NOMO-1 treated with dmso at 0.1 percent for 144 hours (cell line): ENCODE data around the gene TTC39B.
"Not testable (repeated sequence)": the region's sequence is repeated elsewhere in the genome, so short reads cannot be mapped to it uniquely, and the experiment has no call there.

Experiments used
- DNase-seq: peaks from one replicate; lab custom pipeline; 2025; ENCODE audit not compliant: unreplicated experiment; lab: John Stamatoyannopoulos, UW

Gene TTC39B

DNA sequence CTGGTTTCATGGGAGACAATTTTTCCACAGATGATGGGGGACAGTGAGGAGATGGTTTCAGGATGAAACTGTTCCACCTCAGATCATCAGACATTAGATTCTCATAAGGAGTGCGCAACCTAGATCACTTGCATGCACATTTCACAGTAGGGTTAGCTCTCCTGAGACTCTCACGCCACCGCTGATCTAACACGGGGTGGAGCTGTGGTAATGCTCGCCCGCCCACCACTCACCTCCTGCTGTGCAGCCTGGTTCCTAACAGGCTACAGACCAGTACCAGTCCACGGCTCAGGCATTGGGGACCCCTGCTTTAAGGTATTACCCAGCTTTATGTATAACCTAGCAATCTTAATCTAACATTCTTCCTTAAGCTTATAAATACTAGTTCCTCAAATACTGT is 35.6 kb downstream of the TTC39B start:
- DNase-seq, result no peak

DNA sequence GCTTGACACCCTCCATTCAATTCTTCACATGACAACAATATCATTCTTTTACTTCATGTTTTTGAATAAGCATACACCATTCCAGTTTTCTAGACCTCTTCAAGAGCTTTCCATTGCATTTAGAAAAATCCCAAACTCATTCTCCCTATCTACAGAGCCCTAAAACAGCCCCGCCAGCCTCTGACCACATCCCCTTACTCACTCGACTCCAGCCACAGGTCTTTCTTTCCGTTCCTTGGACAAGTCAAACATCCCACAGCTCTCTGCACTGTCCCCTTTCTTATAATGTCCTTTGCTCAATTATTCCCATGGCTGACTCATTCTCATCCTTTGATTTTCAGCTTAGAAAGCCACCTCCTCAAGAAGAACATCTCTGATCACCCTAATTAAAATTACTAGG is 38.2 kb downstream of the TTC39B start:
- DNase-seq, result no peak

DNA sequence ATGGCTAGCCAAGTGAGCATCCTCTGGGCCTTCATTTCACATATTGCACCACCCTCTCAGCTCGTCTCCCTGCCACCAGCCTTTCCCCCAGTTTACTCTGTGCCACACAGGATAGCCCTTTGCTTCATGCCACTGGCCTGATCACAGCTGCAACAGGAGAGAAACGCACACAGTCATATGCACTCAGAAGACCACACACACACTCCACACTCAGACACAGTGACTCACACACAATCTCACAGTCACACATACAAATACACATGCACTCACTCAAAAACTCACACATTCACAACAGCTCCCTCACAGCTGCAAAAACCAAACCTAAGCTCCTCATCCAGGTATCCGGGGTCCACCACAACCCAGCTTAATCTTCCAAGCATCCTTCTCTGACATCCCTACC is 38.7 kb downstream of the TTC39B start:
- DNase-seq, result no peak

DNA sequence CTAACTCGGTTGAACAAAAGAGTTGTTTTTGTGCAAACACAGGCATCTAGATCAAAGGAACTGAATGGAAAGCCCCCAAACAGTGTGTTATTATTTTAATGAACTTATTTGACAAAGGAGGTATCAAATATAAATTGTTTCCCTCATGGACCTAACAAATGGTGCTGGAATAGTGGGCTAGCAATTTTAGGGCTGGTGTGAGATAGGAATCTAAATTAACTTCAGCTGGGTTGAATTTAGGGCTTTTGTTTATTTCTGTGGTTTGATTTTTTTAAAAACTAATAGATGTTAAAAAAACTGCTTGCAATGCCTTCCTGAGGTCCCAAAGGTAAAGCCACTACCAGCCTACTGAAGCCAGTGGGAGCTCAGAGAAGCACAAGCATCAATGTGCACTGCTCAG is 42.1 kb downstream of the TTC39B start:
- DNase-seq, result no peak

DNA sequence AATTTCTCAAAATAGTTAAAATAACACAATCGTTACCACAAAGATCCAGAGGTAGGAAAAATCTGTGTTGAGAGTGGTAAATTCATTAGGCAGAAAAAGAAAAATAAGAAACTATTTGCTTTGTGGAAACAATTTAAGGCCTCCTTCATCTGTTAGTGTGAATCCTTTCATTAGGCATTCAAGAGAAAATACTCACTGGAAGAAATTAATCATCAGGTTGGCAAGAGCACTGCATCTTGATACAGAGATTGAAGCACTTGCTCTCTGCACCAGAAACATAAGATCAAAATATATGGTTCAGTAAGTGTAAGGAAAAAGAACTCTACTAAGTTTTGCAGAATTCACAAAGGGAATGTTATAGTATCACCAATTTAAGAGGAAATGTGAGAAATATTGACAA is 44.4 kb downstream of the TTC39B start:
- no peak for DNase-seq

DNA sequence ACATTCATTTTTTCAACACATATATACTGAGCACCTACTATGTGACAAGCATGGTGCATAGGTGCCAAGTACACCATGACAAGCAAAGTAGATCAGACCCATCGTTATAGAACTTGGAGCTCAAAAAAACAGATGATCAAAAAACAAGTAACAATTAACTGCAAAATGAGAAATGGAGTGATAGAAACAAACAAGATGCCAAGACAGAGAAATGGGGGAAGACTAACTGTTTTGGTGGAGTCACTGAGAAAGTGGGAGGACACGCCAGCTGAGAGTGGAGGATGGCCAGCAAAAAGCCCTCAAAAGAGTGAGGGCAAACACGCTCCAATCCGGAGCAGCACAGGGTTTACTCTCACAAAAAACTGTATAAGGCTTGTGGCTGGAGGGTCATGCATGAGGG is 50.6 kb downstream of the TTC39B start:
- no peak for DNase-seq

DNA sequence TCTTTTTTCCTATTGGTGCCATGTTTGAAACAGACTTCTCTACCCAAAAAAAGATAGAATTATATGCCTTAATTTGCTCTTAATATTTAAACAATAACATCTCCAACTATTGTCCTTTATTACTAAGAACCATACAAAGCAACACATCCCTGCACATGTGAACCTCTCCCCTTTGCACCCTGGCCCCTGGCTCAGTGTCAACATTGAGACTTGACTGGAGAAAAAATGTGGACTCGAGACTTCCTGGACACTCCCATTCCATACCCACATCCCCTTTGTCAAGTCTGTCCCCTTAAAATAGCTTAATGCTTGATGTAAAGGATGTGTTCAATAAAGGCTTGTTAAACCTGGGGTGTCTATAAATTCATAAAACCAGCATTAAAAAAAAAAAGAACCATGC is 53.2 kb downstream of the TTC39B start:
- no peak for DNase-seq

DNA sequence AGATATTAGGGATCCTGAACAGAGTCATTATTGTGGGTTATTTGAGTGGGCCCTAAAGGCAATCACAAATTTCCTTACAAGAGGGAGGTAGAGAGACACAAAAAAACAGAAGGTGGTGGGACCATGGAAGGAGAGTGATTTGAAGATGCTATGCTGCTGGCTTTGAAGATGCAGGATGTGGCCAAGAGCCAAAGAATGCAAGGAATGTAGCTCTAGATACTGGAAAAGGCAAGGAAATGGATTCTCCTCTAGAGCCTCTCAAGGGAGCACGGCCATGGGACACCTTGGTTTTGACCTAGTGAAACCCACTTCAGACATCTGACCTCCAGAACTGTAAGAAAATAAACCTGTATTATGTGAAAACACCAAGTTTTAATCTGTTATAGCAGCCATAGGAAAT is 53.8 kb downstream of the TTC39B start:
- DNase-seq, result no peak

DNA sequence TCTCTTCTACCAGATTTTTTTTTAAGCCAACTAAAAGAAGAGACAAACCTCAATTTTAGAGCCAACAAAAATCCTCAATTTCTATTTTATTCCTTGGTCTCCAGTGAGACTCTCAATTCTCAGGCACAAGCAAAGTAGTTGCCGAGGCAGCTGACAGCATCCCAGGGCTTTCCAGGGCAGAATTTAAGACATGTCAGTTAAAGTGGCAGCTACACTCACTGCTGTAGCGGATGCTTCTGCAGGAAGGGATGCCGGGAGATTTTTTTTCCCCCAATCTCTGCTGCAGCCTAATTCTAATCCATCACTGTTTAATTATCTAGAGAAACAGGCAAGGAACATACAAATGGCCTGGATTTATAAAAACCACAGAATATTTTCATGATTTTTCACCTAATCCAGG is 57.0 kb downstream of the TTC39B start:
- no peak for DNase-seq

DNA sequence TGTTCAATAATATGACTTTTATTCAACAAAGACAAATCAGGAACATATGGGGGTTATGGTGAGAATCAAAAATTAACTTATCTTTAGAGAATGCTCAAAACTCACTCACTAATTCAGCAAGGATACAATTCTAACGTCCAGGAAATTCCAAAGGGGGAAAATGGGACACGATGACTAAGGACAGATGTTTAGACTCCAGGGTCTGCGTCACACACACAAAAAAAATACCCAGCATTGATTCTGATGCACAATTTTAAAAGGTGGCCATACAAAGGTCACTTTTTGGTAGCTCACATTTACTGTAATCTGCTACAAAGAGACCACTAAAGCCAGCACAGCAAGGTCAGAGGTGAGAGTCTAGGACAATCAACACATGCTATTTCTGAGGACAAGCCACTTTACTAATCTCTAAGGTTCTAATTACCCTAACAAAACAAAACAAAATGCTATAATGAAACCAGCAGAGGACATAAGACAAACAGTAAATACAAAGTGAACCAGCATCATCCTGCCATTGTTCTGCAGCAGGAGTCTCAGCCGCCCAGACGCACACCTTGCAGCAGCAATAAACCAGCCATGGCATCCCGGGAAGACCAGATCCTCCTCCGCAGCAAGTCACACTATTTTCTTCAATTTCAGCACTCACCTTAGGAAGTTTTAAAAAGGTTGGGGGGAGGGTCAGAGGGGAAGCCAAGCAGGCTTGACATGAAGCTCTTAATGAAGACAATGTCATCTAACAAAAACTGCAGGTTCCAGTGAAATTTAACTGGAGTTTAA is 57.8 kb downstream of the TTC39B start:
- DNase-seq, result no peak

DNA sequence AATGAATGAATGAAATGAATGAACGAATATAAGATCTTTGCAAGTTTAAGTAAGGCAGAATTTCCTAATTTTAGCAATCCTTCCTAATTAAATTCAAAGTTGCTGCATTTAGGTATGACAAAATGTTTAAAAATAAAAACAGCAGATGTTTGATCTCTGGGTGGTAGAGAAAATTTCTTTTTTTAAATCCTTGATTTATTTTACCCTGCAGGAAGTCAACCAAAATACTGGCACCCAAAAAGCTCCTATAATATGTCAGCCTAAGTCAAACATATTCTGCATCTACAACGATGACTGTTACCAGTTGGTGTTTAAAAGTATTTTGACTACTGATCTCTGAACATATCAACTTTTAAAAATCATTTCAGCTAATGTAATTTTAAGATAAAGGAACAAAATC is 58.4 kb downstream of the TTC39B start:
- no peak for DNase-seq

DNA sequence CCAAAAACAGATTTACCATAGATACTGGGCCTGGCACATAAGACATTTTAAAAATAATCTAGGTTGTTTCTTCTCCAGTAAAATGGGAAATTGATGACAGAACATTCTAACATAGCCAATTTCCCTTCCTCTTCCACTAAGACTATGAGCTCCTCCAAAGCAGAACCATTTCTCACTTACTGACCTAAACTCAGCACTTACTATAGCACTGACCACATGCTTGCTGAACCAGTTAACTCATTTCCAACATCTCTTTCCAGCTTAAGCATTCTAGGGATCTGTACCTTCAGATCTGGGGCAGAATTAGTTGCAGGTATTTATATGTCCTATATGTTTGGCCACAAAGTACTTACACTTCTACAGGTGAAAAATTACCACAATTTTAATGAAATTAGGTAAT is 58.9 kb downstream of the TTC39B start:
- DNase-seq, result no peak

DNA sequence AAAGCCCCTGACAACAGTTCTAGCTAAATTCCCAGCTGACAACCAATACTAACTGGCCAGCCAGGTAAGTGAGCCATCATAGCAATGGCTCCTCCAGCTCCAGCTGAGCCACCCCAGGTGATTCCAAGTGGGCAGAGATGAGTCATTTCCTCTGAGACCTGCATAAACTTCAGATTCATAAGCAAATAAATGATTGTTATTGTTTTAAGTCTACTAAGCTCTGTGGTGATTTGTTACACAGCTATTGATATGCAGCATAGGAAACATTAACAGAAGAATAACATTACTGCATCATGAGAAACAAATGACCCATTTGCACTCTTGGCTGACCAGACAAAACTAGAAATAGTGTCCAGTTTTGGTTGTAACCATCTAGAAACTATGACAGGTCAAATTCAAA is 60.3 kb downstream of the TTC39B start:
- DNase-seq, result no peak

DNA sequence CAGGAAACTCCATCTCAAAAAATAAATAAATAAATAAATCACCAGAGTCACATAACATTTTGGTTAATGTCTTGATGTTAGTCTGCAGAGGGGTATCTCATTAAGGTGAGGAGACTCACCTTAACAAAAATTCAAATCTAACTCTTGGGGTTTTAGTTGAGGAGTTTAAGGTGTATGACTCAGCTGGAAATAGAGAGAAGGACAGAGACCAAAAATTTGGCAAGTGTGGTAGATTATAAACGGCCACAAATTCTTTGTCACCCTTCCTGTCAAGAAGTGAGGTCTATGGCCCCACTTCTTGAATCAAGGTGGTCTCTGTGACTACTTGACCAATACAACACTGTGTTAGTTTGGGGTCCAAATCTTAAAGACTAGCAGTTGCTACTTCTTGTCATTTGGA is 60.8 kb downstream of the TTC39B start:
- no peak for DNase-seq

DNA sequence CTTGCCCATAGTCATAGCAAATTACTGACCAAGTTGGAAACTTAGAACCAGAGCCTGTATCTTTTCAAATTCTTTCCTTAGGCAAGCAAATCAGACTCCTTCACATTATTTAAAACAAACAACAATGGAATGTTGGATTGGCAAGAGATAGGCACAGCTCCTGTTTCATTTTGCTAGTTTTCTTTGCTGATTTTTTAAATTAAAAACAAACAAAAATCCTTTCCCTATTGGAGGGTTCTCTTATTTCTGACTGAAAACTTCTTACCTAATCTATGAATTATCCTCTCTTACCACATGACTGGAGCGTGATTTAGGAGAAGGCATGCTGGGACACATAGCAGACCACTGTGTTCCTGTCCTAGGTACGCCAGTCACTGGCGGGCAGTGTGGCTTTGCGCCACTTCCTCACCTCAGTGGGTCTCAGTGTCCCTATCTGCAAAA is 63.0 kb downstream of the TTC39B start:
- no peak for DNase-seq

DNA sequence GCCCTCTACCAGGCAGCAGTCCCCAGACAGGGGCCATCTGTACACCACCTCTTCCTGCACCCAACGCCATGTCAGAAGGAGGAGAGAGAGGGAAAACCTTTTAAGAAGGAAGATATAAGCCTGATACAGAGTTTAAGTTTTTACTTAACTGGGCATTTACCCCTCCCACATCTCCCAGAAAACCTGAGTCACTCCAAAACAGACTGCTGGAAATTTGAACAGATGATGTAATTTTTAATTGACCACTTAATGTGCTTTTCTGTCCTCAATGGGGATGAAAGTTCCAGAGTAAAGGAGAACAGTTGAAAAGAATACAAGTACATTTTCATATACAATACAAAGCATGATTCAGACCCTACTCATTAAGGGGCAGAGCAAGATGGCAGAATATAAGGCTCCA is 63.9 kb downstream of the TTC39B start:
- DNase-seq, result no peak

DNA sequence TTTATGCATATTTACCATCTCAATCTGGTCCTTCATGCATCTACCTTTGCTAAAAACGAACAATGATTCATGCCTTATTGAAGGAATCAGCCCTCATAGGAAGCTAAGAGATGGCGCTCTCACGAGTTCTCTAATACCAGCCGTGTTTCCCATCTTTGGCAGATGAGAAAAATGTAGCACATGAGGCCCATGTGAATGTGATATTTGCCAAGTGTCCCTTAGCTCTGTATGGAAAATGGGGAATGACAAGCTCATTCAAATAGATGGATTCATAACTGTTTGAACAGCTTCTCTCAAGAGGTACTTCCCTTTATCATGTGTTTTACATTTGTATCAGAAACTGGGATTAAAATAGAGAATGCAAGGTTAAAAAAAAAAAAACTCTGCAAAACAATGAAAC is 66.1 kb downstream of the TTC39B start:
- DNase-seq, result no peak

DNA sequence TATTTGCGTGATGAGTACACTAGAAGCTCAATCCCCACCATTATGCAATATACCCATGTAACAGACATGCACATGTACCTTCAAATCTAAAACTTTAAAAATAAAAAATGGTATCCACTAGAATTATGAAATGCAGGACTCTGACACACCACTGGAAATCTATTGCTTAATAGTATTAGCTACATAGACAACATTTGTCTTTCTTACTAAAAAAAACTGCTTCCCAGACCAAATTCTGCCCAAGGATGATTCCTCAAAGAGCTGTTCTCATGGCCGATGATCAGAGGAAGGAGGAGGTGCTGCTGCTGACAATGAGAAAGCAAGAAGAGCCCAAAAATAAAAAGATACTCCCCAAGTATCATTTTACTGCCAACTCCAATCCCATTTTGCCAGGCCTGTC is 67.2 kb downstream of the TTC39B start:
- no peak for DNase-seq

DNA sequence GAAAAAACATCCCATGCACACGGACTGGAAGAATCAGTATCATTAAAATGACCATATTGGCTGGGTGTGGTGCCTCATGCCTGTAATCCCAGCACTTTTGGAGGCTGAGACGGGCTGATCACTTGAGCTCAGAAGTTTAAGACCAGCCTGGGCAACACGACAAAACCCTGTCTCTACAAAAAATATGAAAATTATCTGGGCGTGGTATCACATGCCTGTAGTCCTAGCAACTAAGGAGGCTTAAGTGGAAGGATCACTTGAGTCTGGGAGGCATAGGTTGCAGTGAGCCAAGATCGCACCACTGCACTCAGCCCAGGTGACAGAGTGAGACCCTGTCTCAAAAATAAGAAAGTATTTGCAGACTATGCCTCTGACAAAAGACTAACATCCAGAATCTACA is 68.4 kb downstream of the TTC39B start:
- no peak for DNase-seq

DNA sequence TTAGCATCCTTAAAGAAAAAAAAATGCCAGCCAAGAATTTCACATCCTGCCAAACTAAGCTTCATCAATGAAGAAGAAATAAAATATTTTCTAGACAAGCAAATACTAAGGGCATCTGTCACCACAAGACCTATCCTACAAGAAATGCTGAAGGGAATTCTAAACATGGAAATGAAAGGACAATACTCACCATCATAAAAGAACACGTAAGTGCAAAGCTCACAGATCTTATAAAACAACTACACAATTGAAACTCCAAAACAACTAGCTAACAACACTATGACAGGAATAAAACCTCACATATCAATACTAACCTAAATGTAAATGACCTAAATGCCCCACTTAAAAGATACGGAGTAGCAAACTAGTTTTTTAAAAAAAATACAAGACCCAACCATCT is 71.4 kb downstream of the TTC39B start:
- no peak for DNase-seq

DNA sequence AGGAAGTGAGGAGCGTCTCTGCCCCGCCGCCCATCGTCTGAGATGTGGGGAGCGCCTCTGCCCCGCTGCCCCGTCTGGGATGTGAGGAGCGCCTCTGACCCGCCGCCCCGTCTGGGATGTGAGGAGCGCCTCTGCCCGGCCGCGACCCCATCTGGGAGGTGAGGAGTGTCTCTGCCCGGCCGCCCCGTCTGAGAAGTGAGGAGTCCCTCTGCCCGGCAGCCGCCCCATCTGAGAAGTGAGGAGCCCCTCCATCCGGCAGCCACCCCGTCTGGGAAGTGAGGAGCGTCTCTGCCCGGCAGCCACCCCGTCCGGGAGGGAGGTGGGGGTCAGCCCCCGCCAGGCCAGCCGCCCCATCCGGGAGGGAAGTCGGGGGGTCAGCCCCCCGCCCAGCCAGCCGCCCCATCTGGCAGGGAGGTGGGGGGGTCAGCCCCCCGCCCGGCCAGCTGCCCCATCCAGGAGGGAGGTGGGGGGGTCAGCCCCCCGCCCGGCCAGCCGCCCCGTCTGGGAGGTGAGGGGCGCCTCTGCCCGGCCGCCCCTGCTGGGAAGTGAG is 73.0 kb downstream of the TTC39B start:
- not testable (repeated sequence) for DNase-seq

DNA sequence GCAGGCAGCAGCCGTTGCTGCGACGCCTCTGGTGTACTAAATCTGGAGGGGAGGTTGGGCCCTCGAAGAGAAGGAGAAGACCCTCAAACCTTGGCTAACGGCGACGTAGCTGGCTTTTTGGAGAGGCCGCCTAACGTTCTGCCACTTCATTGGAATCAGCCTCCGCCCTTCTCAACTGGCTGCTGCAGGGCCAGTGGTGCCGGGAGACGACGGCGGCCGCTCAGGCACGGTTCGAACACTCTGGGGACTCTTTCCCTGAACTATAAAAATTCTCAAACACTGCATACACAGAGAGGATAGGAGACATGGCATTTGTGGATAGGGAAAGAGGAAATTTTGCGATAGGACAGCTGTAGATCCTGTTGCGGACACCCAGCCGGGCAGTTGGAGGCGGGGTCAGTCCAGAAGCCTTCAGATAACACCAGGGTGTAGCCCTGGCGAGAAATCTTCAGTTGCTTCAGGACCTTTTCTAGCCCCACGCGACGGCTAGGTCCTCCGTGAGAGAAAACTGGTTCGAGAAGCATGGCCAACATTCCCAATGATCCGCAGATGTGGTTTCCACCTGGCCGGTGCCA is 74.2 kb downstream of the TTC39B start:
- DNase-seq, result not testable (repeated sequence)
